HCEC 1CT (cell line): Measurements from ENCODE around the gene SMCO2.
A peak's percentile ranks its signal among the peaks of the same experiment; 100 is the strongest.

Experiments
- DNase-seq: peaks from one replicate; pipeline ENCODE4 v3.0.0-alpha.2; 2017

SMCO2 gene

DNA sequence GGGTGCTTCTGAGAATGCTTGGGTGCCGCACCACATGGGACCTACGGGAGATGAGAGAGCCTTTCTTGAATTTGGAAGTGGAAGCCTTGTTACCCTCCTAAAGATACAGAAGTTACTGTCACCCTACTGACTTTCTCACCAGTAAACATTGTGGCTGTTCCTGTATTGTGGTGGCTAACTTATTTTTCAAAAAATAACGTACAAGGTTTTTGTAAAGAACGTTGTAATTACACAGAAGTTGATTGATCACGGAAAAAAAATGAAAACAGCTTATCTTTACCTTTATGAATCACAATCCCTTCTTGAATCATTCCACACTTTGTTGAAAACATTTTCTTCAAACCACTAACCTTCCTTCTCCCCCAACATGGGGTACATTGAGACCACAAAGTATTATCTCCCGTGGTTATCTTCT lies 55.5 kb downstream of the SMCO2 start:
- no peak for DNase-seq

DNA sequence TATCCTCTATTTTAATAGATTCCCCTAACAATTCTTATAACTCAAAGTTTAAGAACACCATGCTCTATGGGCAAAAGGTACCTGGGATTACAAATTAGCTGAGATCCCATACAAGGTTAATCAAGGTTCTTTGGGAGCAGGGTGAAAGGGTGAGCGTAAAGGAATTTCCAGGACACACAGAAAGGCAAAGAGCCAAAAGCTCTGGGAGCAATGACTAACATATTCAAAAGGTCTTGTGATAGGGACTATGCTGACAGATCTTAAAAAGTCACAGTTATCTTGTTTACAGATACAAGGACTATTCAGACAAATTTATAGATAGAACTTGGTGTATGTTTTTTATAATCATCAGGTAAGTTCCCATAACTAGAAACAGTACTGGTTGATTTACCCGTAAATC lies 58.0 kb downstream of the SMCO2 start:
- peak; percentile 57 for DNase-seq

DNA sequence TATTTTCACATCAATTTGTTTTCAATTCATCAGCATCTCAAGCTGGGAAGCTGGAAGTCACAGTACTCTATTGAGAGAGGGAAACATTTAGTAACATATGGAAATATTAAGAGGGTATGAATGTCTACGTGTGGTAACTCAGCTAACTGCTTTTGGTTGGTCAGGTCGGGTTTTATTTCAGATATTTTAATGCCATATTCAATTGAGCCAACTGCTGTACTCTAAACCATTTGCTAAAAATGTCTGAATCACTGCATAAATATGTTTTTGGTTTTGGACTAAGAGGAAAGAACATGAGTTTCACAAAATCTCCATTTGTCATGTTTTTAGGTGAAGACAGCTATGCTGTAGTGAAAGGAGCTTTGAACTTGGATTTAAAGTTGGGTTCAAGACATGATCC lies 58.6 kb downstream of the SMCO2 start:
- peak; percentile 71 for DNase-seq

DNA sequence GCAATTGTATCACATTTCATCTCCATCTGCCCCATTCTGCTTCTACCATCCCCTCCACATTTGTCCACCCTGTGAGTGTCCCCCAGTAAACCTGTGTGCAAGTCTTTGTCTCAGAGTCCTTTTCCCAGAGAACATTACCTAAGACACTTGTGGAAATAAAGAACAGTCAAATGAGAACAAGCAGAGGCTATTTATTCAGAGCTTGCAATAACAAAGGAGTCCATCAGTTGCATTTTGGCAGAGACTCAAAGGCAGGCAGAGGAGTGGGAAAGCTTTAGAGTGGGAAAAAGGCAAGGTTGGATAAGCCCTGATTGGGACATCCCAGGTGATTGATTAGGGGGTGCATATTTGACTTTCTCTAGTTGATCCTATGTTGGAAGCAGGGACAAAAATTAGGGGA lies 59.2 kb downstream of the SMCO2 start:
- DNase-seq: no peak

DNA sequence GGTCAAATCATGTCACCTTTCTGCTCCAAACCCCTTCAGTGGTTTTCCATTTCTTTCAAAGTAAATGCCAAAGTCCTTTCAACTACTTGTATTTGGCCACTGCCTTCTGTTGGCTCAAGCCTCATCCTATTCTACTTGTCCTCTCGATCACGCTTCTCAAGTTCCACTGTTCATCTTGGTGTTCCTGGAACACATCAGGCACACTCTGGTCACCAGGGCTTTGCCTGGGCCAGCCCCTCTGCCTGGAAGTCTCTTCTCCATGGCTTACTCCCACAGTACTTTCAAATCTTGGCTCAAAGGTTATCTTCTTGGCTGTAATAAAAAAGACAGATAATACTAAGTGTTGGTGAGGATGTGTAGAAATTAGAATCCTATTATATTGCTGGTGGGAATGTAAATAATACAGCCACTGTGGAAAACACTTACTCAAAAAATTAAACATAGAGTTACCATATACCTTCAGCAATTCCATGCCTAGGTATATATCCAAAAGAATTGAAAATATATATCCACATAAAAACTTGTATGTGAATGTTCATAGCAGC lies 60.2 kb downstream of the SMCO2 start:
- no peak for DNase-seq

DNA sequence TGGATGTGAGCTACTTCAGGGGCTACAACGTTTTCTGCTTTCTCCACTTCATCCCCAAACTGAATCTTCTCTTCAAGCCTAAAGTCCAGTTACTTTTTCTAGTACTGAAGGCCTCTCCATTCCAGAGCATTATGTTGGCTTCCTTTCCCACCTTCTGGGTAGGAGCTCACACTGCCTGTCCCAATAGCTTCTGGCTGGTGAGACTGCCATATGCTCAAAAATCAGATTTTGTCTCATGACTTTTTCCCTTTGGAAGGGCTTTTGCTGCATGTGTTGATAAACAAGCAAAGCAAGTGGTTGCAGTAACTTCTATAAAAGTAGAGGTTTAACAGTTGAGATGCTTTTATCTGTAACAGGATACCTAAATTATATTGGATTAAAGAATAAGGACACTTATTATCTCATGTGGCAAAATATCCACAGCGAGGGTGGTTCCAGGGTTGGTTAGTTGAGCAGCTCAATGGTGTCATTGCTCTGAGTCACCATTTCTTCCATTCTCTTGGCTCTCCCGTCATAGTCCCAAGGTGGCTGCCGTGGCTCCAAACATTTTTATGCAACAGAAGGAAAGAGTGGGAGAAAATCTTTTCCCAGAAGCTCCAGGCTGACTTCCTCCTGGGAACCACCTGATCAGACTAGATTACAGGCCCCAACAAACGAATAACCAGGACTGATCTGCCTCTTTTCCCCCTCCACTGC lies 62.3 kb downstream of the SMCO2 start:
- no peak for DNase-seq

DNA sequence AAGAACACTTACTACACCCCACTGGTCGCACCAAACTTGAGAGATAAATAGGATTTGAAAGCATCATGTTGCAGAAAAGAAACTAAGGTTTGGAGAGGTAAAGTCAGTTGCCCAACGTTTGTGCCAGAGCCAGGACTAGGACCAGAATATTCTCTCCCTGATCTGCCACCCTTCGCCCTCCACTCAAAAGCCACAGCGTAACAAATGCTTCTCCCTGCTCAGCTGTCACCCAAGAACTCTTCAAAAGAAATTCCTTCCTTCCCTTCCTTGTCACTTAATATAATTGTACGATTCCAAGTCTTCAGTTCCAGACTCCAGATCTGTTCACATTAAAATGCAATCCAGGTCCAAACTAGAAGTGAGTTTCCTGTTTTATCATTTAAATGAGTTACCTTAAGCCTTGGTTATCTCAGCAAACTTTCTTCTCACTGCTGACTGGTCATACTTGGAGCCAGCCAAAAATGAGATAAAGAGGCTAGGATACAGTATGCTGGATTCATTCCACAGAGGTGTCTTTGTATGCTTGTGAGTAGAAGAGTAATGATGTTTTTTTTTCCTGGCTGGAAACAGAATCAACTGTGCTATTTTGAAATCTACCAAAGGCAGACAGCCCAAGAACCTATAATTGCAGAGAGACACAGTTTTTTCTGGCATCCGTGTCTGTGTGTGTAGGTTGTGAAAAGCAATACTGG lies 64.6 kb downstream of the SMCO2 start:
- DNase-seq: no peak

DNA sequence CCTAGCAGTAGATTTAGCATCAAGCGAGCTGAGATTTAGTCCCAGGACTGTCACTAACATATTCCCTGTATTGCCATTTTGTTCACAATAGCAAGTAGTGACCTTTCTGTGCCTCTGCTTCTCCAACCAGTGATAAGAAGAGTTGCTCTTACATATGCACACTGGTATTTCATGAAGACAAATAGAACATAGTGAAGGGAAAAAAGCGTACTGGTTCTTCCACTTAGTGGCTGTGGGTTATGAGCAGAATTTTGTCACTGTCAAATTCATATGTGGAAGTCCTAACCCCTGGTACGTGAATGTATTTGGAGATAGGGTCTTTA lies 65.1 kb downstream of the SMCO2 start:
- DNase-seq: no peak

DNA sequence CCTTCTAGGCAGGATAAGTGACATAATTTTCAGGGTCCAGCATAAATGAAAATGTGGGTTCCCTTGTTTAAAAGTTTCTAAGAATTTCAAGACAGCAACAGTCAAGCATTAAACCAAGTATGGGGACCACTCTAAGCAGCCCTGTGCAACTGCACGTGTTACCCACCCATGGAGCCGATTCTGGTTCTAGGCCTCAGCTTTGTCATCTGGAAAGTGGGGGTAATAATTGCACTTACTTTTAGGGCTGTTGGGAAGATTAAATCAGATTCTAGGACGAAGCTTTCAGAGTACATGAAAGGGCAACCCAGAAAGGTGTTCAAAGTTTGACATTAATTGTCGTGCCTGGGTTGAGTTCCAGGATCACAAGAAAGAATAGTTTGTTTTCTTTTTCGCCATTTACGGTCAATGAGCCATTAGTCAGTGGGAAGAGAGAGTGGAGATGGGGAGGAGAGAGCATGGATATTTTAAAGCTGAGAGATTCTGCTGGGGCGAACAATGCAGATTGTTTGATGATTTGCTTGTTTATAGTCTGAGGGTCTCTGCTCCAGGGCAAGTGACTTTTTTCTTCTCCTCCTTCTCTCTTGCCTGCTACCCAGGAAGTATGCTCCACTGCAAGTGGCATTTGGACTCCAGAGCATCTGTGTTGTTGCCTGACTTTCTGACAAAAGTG lies 66.8 kb downstream of the SMCO2 start:
- no peak for DNase-seq

DNA sequence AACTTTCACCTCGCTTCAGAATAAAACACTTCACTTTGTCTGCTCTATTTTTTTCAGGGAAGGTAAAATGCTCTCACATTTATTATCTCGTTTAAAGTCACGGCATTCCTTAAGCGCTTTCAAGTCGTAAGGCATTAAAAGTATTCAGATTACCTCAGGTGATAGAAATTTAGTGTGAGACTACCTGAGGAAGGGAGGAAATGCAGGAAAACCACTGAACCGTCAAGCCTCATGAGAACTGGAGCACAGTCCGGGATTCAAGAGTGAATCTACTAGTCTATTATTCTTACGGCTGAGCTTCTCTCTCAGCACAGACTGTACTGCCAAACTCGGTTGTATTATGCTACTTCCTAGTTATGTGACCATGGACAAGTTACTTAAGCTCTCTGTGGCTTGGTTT lies 69.1 kb downstream of the SMCO2 start:
- DNase-seq: no peak

DNA sequence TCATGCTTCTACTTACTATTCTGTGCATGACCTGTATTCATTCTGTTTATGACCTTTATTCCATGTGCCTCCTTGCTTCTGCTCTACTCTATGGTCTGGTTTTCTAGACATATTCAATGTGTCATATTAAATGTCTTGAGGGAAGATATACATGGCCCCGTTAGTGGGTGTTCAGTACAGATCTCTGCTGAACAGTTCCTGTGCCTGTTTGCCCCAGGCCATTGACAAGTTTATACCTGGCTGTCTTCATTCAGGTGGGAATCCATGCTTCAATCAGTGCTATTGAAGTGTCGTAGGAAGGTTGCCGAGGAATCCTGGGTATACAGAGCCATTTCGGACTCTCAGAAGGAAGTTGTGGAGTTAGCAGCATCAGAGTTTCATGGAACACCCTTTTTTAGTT lies 70.1 kb downstream of the SMCO2 start:
- no peak for DNase-seq

DNA sequence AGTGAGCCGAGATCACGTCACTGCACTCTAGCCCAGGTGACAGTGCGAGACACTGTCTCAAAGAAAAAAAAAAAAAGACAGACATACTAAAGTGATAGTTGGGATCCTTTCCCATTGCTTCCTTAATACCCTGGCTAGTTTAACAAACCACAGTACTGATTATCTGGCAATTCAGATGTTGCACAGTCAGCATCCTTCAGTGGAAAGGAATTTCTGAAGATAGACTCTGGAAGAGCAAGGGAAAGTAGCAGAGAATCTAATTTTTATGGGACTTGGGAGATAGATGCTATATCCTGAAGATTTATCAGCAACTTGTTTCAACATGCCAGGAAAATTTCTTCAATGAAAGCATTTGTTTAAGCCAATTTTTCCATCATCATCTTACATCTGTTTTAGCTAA lies 71.0 kb downstream of the SMCO2 start:
- DNase-seq: no peak

DNA sequence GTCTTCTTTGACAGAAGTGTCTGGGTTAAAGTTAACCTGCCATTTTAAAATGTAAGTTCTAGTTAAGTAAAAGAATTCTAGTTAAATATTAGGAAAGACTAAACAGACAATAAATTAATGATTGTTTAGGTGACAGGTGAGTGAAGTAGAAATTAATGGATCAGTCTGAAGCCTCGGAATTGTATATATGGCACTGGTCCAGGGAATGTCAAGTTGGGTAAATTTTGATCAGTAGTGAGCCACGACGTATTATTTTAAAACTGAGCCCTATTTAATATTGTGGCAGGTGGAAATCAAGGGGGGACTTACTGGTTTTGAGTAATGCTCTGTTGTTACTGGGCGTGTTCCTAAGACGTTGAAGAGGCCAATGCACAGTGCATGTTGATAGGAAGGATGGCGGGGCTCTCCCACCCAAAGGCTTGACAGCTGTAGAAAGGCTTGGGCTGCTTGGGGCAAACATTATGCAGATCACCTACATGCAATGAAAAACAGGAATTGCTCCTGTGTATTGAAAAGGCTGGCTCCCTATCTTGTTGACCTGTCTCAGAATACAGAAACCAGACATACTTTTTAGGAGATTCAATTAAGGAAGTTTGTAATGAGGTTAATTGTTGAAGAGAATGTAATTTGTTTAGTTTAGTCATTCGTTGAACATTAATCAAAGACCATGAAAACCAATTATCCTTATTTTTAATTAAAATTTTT lies 71.6 kb downstream of the SMCO2 start:
- DNase-seq: no peak

DNA sequence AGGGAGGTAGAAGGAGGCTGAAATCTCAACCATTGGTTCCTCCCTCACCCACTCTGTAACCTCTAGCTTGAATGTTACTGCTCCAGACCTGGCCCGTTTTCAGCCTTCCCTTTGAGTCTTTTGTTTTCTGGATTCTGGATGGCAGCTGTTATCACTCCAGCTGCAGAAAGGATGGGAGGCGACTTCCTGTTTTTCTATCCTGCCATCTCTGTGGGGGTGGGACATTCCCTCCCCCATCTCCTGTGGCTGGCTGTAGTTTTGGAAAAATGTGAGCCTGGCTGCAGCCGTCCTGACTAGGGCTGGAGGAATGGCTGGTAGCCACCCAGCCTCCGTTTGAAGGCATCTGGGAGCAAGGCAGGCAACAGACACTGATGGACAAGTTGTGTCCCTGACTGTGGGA lies 74.5 kb downstream of the SMCO2 start:
- DNase-seq: peak; percentile 51

DNA sequence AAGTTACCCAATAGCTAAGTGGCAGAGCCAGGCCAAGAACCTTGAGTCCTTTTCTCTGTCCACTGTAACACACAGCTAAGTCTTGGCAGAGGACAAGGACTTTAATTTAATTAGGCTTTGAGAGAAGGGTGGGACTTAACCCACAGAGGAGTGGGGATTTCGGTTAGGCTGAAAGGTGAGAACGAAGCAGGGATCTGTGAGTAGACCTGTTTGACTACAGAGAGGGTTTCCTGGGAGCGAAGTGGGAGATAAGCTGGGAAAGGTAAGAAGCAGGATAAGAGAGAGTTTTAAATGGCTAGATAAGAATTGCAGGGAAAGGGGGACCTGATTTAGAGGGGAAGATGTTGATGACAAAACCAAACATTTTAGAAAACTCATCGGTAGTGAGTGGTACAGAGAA lies 75.4 kb downstream of the SMCO2 start:
- DNase-seq: no peak

DNA sequence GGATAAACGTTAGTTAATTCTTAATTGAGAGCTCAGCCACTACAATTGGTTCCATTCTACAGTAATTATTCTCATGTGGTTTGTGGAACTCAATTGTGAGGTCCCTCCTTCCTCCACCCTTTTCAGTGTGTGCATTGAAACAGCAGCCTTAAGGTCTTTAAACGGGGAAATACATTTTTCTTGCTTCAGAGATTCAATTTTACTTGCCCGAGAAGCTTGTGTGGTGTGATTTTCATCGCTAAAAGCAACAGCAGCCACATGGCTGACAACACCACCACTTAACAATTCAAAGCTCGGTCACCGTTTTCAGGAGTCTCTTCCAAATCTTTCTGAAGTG lies 76.7 kb downstream of the SMCO2 start:
- DNase-seq: no peak

DNA sequence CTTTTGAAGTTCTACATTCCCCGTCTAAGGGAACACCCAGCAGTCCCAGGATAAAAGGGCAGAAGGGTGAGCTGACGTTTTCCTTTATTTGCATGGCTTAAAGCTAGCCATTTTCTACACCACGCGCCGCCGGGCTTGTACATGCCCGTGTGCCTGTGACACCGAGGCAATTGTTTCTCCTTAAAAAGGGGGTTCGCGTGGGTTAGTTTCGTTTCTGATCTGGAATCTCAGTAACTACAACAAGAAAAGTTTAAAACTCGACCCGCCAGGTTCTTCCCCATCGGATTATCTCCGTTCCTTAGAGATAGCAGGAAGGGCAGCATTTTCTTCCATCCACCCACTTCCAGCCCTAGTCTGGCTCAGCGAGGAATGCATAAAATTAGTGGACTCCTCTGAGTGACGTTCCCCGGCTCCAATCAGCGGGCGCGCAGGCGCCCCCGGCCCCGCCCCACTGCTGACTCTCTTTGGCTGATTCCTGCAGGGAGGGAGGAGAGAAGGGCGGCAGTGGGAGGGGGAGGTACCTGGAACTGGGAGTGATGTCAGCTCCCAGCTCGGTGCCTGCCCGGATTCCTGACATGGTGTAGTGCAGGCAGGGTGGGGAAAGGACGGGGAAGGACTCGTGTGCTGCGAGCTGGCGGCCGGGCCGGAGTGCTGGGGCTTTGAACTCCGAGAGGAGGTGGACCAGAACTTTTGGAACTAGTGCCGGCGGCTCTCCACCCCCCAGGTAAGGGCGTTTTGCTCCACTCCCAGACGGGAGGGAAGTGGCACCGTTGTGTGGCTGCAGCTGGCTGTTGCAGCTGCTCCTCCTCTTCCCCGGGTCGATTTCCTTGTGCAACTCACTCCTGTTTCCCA lies 77.3 kb downstream of the SMCO2 start, which contains the start of gene PPFIBP1:
Gene PPFIBP1, plus strand, starts transcription at position 565 of the 852 bp plus-strand sequence. CDS start 109,191 bp downstream, outside the sequence.
- DNase-seq: peak; percentile 97

DNA sequence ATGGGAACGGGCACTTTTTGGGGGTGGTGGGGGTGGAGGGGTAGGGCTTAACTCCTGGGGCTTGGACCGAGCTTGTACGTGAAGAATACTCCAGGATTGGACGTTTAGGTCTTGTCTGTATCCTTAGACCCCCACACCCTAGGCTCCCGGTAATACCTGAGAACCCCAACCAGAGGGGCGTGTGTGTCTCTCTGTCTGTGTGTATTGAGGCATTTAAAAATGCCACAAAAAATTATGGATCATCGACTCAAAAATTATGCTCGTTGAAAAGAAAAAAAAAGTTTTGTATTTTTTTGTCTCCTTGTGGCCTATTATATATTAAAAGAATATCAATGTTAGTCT lies 77.9 kb downstream of the SMCO2 start:
- DNase-seq: no peak

DNA sequence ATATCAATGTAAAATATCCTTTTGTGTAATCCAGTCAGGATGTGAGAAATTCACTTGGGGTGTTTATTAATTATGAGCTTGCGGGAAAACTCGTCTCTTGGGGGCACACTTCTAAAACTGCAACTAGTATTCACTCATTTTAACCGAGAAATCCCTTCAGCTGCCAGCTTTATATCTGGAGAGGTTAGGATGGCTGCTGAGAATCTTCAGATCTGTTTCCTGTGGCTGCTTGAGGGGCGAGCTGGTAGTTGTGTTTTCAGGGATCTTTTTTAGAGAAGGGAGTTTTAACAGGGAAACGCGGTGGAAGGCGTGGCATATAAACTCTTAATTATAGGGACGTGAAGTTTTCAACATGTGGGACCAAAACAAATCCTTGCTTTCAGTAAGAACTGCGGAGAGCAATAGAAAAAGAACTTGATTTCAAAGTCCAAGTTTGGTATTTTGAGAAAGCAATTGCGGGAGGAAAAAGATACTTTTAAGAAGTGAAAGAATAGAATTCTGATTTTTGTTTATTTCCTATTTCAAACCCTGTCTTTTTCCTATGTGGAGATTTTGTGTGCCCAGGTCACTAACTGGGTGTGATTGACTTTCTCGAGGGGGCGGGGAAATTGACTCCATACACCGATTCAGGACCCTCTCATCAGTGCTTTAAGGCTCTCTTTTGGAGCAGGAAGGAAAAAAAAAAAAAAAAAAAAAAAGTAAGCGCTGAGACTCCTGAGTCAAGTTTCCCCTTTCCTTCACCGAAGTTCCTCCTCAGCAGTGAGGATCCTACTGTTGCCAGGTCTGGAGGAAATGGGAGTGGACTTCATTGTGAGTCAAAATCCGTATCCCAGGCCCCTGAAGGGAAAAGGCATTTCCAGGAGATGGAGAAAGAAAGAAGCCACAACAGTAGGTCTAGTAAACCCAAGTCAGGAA lies 78.6 kb downstream of the SMCO2 start:
- DNase-seq: peak; percentile 65

DNA sequence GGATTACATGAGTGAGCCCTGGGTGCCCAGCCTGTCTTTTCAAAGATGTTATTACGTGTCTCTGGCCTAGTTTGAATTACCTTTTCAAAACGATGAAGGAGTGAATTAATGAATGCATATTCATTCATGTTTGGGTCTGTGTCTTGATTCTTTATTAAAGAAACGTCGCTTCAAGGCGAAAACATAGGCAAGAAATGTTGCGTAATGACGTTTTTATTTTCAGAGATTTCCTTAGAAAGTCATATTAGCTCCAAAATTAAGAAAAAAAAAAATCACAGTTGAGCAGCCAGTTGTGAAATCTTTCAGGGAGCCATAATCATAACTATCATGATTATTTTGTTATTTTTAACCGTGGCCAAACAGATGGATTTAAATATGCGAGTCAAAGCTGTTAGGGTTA lies 81.0 kb downstream of the SMCO2 start:
- no peak for DNase-seq

DNA sequence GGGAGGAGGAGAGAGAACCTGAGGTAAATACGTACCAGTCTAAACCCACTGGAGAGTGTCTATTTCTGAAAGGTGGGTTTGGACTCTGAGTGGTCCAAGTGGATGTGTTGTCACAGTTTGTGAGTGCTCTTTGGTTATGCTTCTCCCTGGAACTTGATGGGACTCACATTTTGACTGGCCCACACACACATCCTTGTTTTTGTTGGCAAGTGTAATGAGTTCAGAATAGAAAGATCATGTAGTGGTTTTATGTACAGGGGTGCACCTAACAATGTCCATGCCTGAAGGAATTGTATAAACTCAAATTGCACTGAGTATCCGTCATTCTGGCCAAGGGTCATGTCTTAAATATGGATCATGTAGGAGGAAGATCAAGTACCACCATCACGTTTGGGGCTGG lies 82.3 kb downstream of the SMCO2 start:
- no peak for DNase-seq
